NCI-H460 (cell line): ENCODE results near the gene MYO1D. TPM values are rescaled to one million over a fixed set of nuclear protein-coding genes. Genes with fewer than 3 reads are reported as not detected.

ENCODE experiments used
- DNase-seq: peaks from one replicate; pipeline ENCODE4 v3.0.0-alpha.2; 2016; ENCODE audit warnings: low read depth; ENCODE audit errors: extremely low read depth
- total RNA-seq: library from RNA; depleted of rRNA; stranded (reverse); fragments of >200 nt; shearing (Covaris generic); gene quantifications from 2 replicates; pipeline ENCODE4 v1.2.3, GENCODE V29; 2014

The MYO1D gene
- total RNA-seq, 1 experiment from 2014 or later, result 5.0 TPM

DNA sequence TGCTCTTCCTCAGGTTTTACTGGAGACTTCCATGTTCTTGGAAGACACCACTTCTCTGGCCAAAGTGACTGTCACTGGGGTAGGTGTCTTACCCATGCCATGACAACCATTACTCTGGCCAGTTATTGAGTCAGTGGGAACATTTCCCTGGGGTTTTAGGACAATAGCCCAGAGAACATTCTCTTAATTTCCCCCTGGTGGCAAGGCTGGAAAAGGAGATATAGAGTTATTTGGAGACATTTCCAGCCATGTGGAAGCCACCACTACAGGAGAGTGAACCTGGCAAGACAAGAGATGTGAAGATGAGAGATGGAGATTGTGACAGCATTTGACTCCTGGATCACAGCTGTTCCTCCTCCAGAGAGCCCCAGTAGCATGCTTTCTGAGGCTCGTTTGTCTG is 283.9 kb downstream of the MYO1D start:
- no peak for DNase-seq

DNA sequence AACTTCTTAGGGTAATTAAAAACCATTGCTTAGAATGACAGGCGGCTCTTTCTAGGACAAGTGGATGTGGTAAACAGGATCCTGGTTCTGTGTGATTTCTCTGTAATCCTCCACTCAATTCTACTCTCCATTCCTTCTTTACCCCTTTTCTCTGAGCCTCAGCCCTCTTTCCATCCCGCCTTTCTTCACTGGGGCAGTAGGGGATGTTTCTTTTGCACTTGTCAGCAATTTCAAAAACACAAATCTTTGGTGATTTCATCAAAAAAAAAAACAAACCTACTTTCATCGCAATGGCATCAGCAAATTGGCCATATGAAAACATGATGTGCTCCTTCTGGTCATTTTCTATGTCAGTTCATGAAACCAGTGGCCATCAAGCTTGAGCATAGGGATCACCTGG is 285.5 kb downstream of the MYO1D start:
- DNase-seq, result no peak

DNA sequence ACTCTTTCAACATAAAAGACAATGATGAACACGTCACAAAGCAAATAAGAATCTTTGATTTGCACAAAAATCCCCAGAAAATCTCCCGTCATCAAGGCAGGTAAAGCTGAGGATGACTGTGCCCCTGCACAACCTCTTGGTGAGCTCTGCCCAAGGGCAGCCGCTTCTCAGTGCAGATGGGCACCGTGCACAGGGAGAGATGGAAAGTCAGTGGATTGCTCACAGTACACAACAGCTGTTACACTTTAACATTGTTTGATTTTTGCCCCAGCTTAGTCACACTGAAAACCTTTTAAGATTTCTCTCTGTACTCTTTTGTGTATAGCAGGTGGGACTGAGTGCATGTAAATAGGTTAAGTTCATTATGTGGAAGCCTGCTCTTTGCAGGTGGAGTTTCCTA is 285.9 kb downstream of the MYO1D start:
- DNase-seq, result no peak

DNA sequence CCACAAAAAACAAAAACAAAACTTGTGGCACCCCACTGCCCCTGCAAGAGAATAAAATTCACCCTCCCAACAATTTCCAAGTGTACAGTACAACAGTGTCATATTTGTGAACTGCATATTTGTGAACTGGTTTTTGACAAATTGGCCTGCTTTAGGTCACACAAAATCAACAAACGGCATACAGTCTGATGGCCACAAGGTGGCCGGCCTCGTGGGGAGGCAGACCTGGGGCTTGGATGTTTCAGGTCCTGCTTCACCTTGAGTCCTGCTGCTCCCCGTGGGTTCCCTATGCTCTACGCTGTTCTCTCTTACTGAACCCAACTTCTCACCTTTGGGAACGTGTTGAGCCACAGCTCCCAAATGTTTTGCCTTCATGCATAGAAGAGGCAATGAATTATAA is 287.9 kb downstream of the MYO1D start:
- no peak for DNase-seq

DNA sequence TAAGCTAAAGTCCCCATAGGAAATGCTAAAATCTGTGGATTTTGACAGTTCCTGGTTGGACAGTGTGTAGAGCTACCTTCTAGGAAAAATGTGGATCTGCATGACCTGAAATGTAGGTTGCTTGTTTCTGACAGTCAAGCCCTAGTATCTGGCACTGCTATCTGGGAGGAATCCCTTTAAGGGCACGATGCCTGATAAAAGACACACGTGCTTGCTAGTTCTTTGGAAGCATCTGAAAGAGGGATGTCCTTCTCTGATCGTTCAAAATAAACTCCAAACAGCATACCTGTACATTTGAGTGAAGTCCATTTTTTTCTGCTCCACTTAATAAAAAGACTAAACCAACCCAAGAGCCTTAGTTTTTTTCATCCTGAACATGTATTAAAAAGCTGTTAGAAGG is 288.8 kb downstream of the MYO1D start:
- DNase-seq, result no peak

DNA sequence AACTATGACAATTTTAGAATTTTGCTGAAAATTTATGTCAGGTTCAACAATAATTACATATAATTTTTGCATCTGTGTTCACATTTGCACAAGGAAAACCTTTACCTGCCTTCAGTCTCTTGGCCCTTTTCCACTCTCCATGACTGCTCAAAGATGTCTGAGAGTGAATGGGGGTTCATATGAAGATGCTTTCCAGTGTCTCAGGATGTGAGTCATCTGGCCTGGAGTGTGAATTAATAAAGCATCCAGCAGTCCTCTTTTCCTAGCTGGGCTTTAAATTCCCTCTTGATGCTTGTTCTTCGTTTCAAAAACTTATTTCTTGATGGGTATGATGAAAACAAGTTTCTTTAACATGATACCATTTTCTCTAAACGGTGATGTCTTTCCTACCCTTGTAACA is 290.3 kb downstream of the MYO1D start:
- DNase-seq, result no peak

DNA sequence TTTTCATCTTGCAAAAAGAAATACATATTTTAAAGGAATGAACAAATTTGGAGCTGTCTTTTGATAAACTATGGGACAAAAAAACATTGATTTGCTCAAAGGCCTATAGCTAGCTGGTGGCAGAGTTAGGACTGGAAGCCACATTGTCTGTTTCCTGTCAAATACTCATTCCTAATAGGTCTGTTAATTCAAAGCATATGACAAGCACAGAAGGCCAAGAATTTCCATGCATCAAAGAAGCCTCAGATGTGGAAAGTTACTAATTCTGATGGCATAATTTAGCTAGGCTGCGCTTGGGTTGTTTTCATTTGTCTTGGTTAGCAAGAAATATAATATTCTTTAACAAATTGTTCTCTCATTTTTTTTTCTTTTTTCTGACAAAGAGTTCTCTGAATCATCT is 292.1 kb downstream of the MYO1D start:
- no peak for DNase-seq

DNA sequence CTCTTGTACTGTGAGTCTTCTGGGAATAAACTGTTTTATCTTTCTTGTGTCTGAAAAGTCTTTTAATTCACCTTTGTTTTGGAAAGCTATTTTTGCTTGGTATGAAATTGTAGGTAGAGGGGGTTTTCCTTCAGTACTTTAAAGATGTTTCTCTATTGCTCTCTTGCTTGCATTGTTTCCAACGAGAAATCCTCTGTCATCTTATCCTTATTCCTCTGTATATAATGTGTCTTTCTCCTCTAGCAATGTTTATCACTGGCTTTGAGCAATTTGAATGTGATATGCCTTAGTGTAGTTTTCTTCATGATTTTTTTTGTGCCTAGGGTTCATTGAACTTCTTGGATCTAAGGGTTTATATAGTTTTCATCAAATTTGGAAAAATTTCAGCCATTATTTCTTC is 293.9 kb downstream of the MYO1D start:
- DNase-seq, result no peak

DNA sequence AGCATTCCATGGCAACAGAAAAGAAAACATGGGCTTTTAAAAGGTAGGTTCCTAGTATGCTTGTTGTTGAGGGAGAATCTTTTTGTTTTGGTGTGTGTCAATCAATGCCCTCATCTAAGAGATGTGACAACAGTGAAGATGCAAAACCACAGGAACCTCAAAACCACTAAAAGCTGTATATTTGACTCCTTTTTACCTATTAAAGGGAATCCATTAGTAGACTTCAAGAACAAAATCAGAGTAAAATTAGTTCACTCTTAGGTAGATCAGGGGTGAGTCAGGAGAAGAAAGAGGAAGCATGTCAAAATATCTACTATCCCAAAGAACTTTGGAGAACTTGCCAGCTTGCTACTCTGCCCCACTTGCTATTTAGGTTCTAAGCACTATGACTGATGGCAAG is 301.1 kb downstream of the MYO1D start:
- DNase-seq, result no peak

DNA sequence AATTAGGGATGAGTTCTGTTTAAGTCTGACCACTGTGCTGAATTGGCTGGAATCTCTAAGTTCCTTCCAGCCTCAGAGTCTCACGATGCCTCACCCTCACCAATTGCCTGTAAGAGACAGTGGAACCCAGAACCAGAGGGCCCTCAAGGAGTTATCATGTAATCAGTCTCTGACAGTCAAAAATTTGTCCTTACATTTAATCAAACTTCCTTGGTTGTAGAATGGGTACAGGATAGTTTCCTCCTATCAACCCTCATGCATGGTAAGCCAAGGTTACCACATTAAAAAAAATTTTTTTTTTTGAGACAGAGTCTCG is 306.9 kb downstream of the MYO1D start:
- no peak for DNase-seq

DNA sequence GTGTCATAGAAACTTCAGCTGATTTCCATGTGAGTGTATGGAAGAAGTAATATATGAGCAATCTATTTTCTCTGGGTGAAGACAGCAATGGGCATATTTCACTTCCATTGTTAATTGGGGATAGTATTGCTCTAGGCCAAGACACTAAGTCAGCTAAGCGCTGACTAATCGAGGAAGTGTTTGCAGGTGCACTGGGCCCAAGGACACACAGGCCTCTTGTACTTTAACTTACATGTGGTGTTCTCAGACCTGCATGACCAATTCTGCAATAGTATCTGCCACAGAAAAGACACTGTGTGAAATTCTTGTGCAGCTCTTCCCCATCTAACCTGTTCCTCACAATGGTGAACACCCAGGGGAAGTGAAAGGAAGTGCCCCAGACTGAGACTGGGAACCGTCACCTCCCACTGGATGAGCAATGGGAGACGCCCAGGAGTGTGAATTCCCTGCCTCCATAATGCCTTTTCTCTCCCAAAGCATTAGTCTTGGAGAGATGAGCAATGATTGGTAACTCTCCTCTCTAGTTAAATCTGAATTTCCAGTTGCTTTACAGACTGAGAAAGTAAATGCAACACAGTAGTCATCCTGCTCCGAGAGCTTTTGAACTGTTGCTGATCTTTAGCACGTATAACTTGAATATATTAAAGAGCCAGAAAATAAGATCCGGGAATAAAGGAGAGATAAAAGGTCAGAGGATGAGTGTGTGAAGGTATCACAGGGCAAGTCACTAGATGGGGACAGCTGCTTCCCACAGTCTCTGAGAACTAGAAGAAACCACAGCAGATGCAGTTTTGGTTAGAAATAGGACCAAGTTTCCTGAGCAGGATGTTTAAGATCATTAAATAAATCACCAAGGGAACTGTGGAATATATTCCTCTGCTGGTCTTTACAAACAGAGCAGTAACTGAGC is 307.5 kb downstream of the MYO1D start:
- DNase-seq, result no peak

DNA sequence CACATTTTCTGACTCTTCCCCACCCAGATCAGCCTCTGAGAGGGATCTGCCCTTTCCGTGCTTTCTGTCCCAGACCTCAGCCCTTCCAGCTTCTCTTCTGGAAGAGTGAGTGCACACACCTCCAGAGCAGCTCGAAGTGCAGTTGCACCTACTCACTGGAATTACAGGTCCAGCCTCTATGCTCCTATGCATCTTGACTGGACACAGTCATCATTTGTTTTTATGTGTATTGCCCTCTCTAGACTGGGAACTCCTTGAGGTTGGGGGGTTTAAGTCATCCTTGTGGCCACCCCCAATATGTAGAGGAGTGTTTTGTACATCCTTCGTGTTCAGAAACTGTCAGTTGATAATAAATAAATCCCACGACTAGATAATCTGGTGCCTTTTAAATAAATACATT is 308.2 kb downstream of the MYO1D start:
- no peak for DNase-seq

DNA sequence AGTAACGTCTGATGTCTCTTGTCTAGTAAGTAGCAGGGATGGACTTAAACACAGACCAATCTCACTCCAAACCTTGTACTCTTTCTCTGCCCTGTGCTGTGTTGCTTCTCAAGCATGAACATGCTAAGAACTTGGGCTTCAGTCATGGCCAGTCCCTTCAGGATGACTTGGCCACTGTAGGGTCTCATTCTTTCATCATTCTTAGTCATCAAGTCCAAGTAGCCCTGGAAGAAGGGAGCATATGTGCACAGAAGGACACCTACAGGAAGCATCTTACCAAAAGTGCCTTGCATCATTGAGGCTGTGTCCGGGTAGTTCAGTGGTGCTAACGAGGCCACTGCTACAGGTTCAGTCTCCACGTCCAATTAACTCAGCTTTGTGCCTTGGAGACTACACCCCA is 309.4 kb downstream of the MYO1D start:
- no peak for DNase-seq

DNA sequence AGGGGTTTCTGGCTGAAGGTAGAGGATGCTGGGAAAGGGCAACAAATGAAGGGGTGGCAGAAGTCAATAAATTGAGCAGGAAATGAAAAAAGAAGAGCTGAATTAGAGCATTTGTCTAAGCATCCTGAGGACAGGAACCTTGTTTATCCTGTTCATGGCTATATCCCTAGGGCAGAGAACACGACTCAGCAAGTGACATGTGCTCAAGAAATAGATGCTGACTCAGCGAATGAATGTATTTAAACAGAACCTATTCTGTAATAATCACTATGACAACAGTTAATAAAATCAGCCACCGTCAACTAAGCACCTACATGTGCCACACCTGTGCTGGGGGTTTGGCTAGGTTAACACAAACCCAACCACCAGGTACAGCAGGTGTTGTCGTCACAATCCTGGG is 309.8 kb downstream of the MYO1D start:
- DNase-seq, result no peak

DNA sequence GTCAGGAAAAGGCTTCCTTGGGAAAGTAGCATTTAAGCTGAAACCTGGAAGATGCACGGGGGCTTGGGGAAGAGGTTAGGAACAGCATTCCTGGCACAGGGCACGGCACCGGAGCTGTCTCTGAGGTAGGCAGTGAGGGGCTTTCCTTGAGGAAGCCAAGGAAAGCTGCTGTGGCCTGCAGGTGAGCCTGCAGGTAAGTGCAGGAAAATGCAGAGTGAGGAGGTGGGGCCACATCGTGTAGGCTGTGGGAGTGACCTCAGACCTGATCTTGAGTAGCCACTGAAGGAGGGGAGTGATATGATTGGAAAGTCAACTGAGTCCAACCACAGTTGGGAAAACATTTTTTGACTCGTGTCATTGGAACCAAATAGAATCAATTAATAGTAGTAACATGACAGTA is 310.6 kb downstream of the MYO1D start:
- DNase-seq, result no peak

DNA sequence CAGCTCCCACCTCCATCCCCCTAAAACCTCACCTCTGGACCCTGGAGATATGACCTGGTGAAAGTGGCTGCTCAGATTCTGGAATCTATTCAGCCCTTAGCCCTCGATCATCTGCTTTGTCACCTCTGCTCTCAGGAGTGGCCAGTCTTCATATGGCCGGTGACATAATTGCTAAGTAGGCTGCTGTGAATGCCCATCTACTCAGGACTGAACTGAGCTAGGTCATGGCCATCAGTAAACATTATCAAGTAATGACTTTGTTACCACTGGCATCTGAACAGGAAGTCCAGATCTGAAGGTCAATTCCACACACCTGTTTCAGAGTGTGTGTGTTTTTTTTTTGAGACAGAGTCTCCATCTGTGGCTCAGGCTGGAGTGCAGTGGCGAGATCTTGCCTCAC is 311.5 kb downstream of the MYO1D start:
- no peak for DNase-seq

DNA sequence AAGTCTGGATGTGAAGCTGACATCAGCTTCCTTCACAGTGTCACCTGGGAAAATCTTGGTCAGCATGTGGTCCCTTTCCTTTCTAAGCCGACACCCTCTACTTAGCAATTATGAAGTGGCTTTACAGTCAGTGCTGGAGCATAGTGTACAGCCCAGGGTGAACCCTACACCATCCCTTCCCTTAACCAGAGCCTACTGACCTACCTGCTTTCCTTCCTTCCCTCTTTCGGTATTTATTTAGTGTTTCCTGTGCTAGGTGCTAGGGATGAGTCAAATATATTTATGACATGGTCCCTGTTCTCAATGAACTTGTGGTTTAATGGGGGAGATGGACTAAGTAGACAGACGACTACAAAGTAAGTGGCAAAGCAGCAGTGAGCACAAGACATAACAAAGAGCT is 312.6 kb downstream of the MYO1D start:
- DNase-seq, result no peak

DNA sequence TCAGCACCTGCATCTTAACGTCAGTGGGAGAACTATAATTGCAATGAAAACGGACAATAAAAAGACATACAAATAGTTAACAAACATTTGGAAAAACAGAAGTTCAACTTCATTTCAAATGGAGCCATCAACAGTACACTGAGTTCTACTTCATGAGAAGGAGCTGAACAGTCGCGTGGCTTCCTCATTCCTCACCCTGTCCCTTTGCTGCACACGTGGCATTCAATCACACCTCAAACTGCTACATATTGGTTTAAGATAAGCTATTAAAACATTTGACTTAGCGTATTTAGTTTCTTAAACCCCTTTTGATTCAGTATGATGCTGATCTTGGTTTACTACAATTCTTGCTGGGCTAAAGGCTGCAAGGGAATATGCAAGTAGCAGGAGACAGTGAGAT is 313.3 kb downstream of the MYO1D start:
- DNase-seq, result no peak

DNA sequence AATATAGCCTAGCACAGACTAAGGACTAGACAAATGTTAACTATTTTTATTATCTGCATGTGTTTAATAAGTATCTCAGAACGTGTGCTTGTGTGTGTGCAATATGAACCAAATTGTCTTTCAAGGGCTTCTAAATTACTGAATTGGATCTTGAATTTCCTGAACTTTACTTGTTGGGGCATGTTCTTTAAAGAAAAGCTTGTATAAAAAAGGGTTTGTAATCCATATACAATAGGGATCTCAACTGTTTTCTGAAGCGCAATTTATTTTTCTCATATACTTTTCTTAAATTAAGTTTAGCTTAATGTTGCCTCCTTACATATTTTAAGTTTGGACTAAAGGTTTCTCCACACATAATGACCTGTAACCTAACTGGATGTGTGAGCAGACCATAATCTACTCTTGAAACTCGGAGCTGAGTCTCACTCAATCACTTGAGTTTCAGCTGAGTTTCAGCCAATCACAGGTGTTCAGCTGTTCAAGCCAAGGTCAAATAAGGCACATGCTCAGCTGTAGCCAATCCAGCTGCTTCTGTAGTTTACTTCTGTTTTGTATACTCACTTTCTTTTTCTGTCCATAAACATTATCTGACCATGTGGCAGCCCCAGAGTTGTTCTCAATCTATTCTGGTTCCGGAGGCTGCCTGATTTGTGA is 317.8 kb downstream of the MYO1D start:
- DNase-seq, result no peak

DNA sequence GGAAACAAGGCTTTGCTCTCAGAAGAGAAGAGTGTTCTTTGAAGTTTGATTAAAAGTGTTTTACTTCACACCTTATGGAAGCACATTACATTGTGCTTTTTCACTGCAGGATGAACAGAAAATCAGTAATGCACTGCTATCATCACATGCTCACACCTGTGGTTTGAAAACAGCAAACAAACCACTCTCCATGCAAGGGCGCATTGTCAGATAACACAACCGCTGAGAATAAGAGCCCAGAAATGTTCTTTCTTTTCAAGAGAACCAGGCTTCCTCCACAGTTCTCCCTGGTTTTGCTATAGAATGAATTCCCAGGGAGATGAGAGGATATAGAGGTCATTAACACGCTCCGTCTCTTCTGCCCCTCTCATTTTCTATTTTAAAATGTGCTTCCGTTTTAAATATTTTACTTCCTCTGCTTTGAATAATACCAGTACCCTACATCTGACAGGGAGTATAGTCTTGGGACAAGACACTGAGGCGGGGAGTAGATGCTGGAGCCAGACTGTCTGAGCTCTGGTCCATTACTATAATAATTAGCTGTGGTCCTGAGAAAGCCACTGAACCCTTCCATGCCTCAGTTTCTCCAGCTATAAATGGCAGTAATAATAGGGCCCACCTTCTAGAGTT is 318.5 kb downstream of the MYO1D start:
- no peak for DNase-seq

DNA sequence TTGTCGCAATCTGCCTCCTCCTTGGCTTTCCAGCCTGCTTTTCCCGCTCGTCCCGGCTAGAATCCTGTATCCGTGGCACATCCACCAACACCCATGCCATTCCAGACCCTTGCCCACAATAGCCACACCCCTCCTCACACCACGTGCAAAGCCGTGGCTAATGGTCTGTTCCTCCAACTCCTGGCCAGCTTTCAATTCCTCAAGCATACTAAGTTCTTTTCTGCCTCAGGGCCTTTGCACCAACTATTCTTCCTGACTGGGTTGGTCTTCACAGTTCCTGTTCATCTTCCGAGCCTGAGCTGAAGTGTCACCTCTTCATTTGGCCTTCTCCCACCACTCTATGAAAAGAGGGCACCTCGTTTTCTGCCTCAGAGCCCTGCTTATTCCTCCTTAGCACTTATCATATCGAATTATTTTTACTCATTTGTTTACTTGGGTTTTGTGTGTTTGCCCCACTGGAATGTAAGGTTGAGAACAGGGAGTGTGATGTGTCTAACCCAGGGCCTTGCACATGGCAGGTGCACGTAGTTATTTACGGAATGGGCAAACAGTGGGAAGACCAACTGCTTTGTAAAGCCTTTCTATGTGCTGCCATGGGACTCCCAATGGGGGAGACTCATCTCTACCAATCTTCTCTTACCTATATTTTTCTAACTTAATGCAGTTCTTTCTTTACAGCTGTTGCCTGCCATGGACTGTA is 321.2 kb downstream of the MYO1D start:
- no peak for DNase-seq
